Brain microvascular endothelial cell (primary cell): ENCODE measurements around the gene IGSF9B.

Experiments
- DNase-seq: peaks from one replicate; pipeline ENCODE4 v3.0.0-alpha.2; 2020
- H3K27ac ChIP-seq: fragments of 250-450 bp; sonication (Bioruptor Pico); 2 replicates; pipeline ENCODE4 v1.5.1; 2020; ENCODE audit warnings: mild to moderate bottlenecking, moderate library complexity
- H3K27me3 ChIP-seq: fragments of 250-450 bp; sonication (Bioruptor Pico); replicated peaks from 2 replicates; pipeline ENCODE4 v1.5.1; 2020; ENCODE audit warnings: mild to moderate bottlenecking
- H3K36me3 ChIP-seq: fragments of 250-450 bp; sonication (Bioruptor Pico); replicated peaks from 2 replicates; pipeline ENCODE4 v1.5.1; 2020; ENCODE audit warnings: mild to moderate bottlenecking
- H3K4me3 ChIP-seq: 2 replicates; pipeline ENCODE4 v1.5.1; 2011; ENCODE audit warnings: low read depth, mild to moderate bottlenecking, control low read depth, low read length, moderate library complexity
- in situ Hi-C: cut with HindIII; loops from 2 replicates; pipeline ENCODE4 v1.10.0; 2017; ENCODE audit warnings: low sequenced_read_pairs, low pct_ligation_motif_present
- TF ChIP-seq, protein P1 (sequence below): IDR thresholded peaks from 2 replicates; pipeline ENCODE4 v1.5.1; 2011; ENCODE audit warnings: low read depth, mild to moderate bottlenecking, moderate library complexity, low read length, control low read depth, inconsistent platforms; ENCODE audit errors: missing control alignments

The IGSF9B gene

DNA sequence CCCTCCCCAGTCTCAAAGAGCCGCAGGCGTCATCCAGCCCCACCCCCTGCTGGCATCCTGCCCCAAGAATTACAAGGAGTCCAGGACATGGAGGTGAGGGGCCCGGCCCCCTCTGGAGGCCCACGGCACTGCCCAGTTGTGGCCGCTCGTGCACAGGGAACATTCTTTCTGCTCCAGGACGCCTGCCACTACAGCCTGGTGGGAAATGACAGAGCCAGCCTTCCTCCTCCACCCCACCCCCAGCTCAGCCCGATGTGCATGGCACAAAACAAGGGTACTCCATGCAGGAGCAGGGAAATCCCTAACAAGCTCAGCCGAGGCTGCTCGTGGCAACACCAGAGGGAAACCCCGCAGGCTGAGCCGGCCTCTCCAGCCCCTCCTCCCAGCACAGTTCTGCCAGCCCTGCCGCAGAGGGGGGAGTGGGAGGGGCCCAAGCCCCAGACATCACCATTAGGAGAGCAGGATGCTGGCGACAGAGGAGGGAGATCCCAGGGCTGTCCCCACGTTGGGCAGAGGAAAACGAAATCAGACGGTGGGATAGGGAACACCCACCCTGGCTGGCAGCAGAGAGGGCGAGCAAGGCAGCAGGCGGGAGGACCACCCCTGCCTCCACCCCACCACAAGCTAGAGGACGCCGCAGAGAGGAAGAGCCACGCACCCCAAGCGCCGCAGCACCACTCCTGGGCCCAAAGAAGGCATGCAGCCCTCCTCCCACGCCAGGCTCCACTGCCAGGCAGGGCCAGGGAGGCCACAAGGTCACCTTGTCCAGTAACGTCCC is 10.0 kb downstream of the IGSF9B start:
- H3K4me3 ChIP-seq: no peak overlapping the region
- no peak overlapping the region for H3K27ac ChIP-seq
- peaks cover 37% of the 10 kb centered on the region for H3K27me3 ChIP-seq
- H3K36me3 ChIP-seq: no peaks in the 10 kb centered on the region
- TF ChIP-seq, protein P1, sequence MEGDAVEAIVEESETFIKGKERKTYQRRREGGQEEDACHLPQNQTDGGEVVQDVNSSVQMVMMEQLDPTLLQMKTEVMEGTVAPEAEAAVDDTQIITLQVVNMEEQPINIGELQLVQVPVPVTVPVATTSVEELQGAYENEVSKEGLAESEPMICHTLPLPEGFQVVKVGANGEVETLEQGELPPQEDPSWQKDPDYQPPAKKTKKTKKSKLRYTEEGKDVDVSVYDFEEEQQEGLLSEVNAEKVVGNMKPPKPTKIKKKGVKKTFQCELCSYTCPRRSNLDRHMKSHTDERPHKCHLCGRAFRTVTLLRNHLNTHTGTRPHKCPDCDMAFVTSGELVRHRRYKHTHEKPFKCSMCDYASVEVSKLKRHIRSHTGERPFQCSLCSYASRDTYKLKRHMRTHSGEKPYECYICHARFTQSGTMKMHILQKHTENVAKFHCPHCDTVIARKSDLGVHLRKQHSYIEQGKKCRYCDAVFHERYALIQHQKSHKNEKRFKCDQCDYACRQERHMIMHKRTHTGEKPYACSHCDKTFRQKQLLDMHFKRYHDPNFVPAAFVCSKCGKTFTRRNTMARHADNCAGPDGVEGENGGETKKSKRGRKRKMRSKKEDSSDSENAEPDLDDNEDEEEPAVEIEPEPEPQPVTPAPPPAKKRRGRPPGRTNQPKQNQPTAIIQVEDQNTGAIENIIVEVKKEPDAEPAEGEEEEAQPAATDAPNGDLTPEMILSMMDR: no peak
- in situ Hi-C loops: no loop called here
- DNase-seq: no peak

DNA sequence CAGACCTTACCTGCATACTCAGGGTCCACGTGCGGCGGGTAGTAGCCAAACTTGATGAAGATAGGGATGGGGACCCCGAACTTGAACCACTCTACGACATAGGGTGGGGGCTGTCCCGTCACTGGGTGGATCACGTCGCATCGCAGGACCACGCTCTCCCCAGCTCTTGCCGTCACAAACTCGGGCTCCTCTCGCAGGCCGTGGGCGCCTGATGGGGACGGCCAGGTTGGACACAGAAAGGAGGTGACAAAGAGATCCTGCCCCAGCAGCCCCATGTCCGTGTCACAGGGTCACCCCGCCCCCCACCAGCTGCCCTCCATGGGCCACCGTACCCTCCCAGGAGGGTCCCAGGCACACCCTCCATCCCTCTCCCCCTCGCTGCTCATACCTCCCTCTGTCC is 10.7 kb downstream of the IGSF9B start:
- no peak overlapping the region for H3K4me3 ChIP-seq
- peaks cover 30% of the 10 kb centered on the region for H3K27me3 ChIP-seq
- DNase-seq: no peak
- TF ChIP-seq, protein P1: no peak
- H3K36me3 ChIP-seq: no peaks in the 10 kb centered on the region
- no peak overlapping the region for H3K27ac ChIP-seq
- in situ Hi-C loops: no loop called here

DNA sequence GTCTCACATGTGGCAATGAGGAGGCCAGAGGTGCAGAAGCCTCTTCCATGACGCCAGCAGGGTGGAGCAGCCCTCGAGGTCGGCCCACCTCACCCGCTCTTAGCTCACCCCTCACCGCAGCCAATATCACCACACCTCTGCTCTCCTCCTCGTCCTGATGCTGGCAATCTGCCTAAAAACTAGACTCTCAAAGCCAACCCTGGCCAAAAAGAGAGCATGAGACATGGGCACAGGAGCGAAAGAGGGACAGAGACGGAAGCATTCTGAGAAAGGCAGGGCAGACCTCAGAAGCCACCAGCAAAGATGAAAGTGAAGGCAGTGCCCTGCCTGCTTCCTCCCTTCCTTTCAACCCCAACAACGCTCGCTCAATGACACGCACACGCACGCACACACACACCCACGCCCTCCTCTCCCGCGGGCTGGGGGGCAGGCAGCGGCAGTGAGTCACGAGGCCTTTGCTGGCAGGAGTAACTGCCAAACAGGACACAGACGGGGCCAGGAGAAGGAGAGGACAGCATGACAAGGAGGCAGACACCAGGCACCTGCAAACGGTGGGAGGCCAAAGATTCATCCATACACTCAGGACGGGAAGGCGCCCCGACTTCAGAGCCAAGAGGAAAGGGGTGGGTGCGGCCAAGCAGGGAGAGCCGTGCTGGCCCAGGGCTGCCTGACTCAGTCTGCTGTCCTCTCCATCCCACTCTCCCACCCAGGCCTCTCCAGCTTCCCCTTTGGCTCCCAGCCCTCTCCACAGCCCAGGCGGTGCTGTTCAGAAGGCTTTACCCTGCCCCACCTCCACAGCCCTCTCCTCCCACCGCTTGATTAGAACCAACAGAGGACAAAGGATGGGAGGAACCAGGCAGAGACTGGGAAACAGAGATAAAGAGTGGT is 11.4 kb downstream of the IGSF9B start:
- no peak overlapping the region for H3K4me3 ChIP-seq
- no peaks in the 10 kb centered on the region for H3K36me3 ChIP-seq
- H3K27ac ChIP-seq: no peak overlapping the region
- H3K27me3 ChIP-seq: peaks cover 23% of the 10 kb centered on the region
- no peak for DNase-seq
- TF ChIP-seq, protein P1: no peak
- in situ Hi-C loops: no loop called here

DNA sequence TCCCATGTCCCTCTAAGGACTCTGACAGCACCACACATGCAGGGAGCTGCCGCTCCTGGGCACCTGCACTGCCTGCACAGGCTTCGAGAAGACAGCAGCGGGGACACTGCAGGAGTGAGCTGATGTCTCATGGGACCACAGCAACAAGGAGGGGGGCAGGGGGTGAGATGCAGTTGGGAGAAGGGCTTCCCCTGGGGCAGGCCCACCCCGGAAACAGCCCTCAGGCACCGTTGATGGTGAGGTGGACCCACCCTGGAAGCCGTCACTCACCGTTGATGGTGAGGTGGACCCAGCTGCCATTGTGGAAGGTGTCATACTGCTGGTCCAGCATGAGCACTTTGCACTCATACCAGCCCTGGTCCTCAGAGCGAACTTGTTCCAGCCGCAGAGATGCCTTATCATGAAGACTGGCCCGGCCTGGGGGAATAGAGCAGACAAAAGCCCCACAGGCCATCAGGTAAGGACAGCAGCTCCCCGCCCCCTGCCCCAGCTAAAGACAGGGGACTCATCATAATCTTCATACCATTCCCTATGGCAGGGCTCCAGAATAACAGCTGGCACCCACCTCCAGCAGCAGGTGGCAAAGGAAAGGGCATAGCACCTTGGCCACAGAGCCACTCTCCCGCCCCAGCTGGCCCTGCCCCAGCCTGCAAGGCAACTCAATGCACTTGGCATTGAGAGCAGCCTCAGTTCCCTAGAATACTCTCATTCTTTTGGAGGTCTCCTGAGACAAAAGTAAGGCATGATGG is 12.6 kb downstream of the IGSF9B start:
- in situ Hi-C loops: no loop called here
- H3K4me3 ChIP-seq: no peak overlapping the region

DNA sequence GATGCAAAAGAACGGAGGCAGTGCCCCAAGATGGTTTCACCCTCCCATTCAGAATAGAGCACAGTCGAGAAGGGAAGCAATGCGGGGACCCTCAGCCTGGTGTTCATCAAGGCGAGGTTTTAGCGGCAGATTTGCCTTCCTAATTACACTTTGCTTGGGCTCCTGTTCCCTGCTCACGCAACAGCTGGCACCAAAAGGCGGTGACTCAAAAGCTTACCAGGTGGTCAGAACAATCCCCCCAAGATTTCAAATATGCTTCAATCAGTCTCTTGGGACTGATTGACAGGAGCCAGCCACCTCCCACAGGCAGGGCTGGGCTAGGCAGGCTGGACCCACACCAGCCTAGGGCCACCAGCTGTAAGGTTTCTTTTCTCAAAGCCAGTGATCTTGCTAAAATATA is 14.2 kb downstream of the IGSF9B start:
- DNase-seq: no peak
- H3K27ac ChIP-seq: no peak overlapping the region
- in situ Hi-C loops: no loop called here
- TF ChIP-seq, protein P1: no peak
- H3K36me3 ChIP-seq: no peaks in the 10 kb centered on the region
- peaks cover 10% of the 10 kb centered on the region for H3K27me3 ChIP-seq
- no peak overlapping the region for H3K4me3 ChIP-seq

More for the DNA sequence above, 12.6 kb downstream of the IGSF9B start:
- Histone ChIP-seq H3K27ac (no peak overlapping the region), H3K36me3 (no peaks in the 10 kb centered on the region), H3K27me3 (peaks cover 17% of the 10 kb centered on the region)
- TF ChIP-seq, protein P1: no peak
- no peak for DNase-seq
